HL-60 (cell line): Measurements from ENCODE around the gene LINC01488.

Experiments
- DNase-seq, 2 experiments: peaks; one replicate each; pipeline ENCODE4 v3.0.0-alpha.2; 2010 to 2020; ENCODE audit warnings: low read depth in 1 of 2, low spot score in 1 of 2
- H3K27ac ChIP-seq: fragments of 250-450 bp; sonication (Bioruptor Pico); replicated peaks from 2 replicates; pipeline ENCODE4 v1.5.1; 2020; ENCODE audit warnings: mild to moderate bottlenecking, moderate library complexity
- H3K27me3 ChIP-seq: fragments of 250-450 bp; sonication (Bioruptor Pico); 2 replicates; pipeline ENCODE4 v1.5.1; 2021; ENCODE audit warnings: mild to moderate bottlenecking, moderate library complexity; ENCODE audit not compliant: insufficient read depth, poor library complexity, severe bottlenecking
- H3K4me3 ChIP-seq: replicated peaks from 2 replicates; pipeline ENCODE4 v1.5.1; 2011; ENCODE audit warnings: mild to moderate bottlenecking, control low read depth, low read length; ENCODE audit not compliant: insufficient read depth
- GABPA ChIP-seq: IDR thresholded peaks from 2 replicates; pipeline ENCODE4 v1.6.1; 2012; ENCODE audit warnings: low read depth
- POLR2AphosphoS5 ChIP-seq: IDR thresholded peaks from 2 replicates; pipeline ENCODE4 v1.6.1; 2012; ENCODE audit warnings: low read depth
- SPI1 ChIP-seq: IDR thresholded peaks from 2 replicates; pipeline ENCODE4 v1.6.1; 2012; ENCODE audit warnings: low read depth, mild to moderate bottlenecking, borderline replicate concordance
- TF ChIP-seq, protein P1 (sequence below): IDR thresholded peaks from one replicate; pipeline ENCODE4 v1.5.1; 2011; ENCODE audit warnings: low read length, control low read depth, inconsistent platforms; ENCODE audit not compliant: insufficient read depth
- TF ChIP-seq, protein P2 (sequence below): IDR thresholded peaks from 2 replicates; pipeline ENCODE4 v1.6.1; 2012; ENCODE audit warnings: low read depth; ENCODE audit not compliant: insufficient replicate concordance

The LINC01488 gene

DNA sequence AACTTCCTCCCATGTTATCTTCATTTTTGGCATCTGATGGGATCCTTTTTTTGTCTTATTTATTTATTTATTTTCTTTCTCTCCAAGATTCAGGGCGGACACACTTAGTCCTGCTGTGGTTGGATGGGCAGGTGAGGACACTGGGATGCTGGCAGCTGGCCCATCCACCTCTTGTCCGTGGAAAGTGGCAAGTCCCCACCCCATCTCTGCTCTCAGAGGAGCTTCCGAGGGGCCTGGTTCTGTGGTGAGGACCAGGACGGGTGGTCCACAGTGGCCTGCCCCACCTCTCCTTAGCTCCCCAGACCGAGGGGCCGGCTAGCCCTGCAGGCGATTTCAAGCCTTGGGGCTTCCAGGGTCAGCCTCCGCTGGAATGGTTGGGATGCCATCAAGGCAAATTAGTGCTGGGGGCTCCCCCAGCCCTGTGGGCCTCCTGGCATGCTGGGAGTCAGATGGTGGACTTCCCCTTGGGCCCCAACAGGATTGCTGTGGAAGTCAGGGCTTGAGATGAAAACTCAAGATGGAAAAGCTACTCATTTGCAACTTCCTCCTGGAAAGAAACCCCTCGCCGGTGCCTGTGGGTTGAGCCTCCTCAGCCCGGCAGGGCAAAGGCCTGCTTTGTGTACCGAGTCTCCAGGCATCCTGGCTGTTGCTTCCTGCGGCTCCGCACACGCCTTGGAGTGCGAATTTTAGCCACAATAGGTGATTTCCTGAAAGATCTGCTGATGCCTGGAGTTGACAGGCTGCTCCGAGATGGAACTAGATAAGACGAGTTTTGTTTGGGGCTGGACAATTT lies 31.2 kb upstream of the LINC01488 start:
- H3K27ac ChIP-seq = no peak overlapping the region
- H3K4me3 ChIP-seq = no peak overlapping the region
- TF ChIP-seq, protein P1, sequence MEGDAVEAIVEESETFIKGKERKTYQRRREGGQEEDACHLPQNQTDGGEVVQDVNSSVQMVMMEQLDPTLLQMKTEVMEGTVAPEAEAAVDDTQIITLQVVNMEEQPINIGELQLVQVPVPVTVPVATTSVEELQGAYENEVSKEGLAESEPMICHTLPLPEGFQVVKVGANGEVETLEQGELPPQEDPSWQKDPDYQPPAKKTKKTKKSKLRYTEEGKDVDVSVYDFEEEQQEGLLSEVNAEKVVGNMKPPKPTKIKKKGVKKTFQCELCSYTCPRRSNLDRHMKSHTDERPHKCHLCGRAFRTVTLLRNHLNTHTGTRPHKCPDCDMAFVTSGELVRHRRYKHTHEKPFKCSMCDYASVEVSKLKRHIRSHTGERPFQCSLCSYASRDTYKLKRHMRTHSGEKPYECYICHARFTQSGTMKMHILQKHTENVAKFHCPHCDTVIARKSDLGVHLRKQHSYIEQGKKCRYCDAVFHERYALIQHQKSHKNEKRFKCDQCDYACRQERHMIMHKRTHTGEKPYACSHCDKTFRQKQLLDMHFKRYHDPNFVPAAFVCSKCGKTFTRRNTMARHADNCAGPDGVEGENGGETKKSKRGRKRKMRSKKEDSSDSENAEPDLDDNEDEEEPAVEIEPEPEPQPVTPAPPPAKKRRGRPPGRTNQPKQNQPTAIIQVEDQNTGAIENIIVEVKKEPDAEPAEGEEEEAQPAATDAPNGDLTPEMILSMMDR = no peak
- TF ChIP-seq POLR2AphosphoS5 (no peak), GABPA (no peak), SPI1 (no peak)
- H3K27me3 ChIP-seq = no peaks in the 10 kb centered on the region
- no peak for DNase-seq

DNA sequence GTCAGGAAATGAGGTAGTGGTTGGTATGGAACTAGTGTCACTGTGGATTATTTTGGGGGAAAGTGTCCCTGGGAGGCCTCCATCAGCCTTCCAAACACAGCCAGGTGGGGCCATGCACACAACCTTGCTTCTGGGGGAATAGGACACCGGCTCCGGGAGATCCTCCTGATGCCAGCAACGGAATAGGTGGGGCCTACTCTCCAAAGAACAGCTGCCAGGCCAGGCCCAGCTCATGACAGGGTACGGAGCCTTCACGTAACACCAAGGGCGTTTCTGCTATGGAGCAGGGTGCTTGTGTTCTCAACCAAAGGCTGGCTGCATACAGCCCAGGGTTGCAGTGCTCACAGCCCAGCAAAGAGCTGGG lies 30.6 kb upstream of the LINC01488 start:
- no peak overlapping the region for H3K27ac ChIP-seq
- no peak overlapping the region for H3K4me3 ChIP-seq
- no peak for DNase-seq
- TF ChIP-seq, protein P1 = no peak
- TF ChIP-seq GABPA (no peak), POLR2AphosphoS5 (no peak), SPI1 (no peak)
- TF ChIP-seq, protein P2, sequence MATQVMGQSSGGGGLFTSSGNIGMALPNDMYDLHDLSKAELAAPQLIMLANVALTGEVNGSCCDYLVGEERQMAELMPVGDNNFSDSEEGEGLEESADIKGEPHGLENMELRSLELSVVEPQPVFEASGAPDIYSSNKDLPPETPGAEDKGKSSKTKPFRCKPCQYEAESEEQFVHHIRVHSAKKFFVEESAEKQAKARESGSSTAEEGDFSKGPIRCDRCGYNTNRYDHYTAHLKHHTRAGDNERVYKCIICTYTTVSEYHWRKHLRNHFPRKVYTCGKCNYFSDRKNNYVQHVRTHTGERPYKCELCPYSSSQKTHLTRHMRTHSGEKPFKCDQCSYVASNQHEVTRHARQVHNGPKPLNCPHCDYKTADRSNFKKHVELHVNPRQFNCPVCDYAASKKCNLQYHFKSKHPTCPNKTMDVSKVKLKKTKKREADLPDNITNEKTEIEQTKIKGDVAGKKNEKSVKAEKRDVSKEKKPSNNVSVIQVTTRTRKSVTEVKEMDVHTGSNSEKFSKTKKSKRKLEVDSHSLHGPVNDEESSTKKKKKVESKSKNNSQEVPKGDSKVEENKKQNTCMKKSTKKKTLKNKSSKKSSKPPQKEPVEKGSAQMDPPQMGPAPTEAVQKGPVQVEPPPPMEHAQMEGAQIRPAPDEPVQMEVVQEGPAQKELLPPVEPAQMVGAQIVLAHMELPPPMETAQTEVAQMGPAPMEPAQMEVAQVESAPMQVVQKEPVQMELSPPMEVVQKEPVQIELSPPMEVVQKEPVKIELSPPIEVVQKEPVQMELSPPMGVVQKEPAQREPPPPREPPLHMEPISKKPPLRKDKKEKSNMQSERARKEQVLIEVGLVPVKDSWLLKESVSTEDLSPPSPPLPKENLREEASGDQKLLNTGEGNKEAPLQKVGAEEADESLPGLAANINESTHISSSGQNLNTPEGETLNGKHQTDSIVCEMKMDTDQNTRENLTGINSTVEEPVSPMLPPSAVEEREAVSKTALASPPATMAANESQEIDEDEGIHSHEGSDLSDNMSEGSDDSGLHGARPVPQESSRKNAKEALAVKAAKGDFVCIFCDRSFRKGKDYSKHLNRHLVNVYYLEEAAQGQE = no peak
- no peaks in the 10 kb centered on the region for H3K27me3 ChIP-seq

DNA sequence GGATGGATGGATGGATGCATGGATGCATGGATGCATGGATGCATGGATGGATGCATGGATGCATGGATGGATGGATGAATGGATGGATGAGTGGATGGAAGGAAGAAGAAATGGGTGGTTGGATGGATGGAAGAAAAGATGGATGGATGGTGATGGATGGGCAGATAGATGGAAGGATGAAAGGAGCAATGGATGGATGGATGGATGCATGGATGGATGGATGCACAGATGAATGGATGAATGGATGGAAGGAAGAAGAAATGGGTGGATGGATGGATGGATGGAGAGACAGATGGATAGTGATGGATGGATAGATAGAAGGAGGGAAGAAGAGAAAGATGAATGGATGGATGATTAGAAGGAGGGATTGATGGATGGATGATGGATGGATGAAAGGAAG lies 30.2 kb upstream of the LINC01488 start:
- Histone ChIP-seq H3K4me3 (no peak overlapping the region), H3K27me3 (no peaks in the 10 kb centered on the region), H3K27ac (no peak overlapping the region)
- no peak for DNase-seq
- TF ChIP-seq, protein P2 = no peak
- no peak for TF ChIP-seq SPI1
- TF ChIP-seq GABPA = no peak
- TF ChIP-seq POLR2AphosphoS5 = no peak
- TF ChIP-seq, protein P1 = no peak
